HepG2 (cell line): ENCODE results near the gene KTN1. TPM values are rescaled to one million over a fixed set of nuclear protein-coding genes. Genes with fewer than 3 reads are reported as not detected.

Experiments
- ARID5B ChIP-seq: IDR thresholded peaks from 2 replicates; pipeline ENCODE4 v1.4.0; 2020; ENCODE audit warnings: mild to moderate bottlenecking, missing genetic modification reagents
- CCAR2 ChIP-seq: fragments of 200-400 bp; formaldehyde crosslinking; optimal IDR thresholded peaks from 2 replicates; pipeline ENCODE3; 2018; ENCODE audit warnings: low read depth, mild to moderate bottlenecking, low read length, moderate library complexity
- DPF2 ChIP-seq: sonication (generic); formaldehyde crosslinking; IDR thresholded peaks from 2 replicates; pipeline ENCODE4 v1.4.0; 2020; ENCODE audit warnings: mild to moderate bottlenecking, low read depth, missing genetic modification reagents, borderline replicate concordance
- FOXP1 ChIP-seq, 2 experiments: fragments of 450-650 bp in 1 of 2; IDR thresholded peaks; 2 replicates each; pipeline ENCODE4 v1.6.1; 2017 to 2018; ENCODE audit warnings: antibody characterized with exemption in 1 of 2
- HHEX ChIP-seq: IDR thresholded peaks from 2 replicates; pipeline ENCODE4 v1.6.1; 2016; ENCODE audit warnings: control low read depth
- HNRNPLL ChIP-seq: fragments of 200-400 bp; formaldehyde crosslinking; IDR thresholded peaks from 2 replicates; pipeline ENCODE4 v1.6.1; 2017; ENCODE audit warnings: mild to moderate bottlenecking, low read depth, low read length; ENCODE audit not compliant: poor library complexity, severe bottlenecking
- HNRNPUL1 ChIP-seq: fragments of 200-400 bp; formaldehyde crosslinking; IDR thresholded peaks from 2 replicates; pipeline ENCODE4 v1.6.1; 2017; ENCODE audit warnings: low read depth, mild to moderate bottlenecking, low read length, moderate library complexity
- KLF11 ChIP-seq: IDR thresholded peaks from 2 replicates; pipeline ENCODE4 v1.6.1; 2016; ENCODE audit warnings: missing compliant biosample characterization
- PAX8 ChIP-seq: sonication (generic); formaldehyde crosslinking; IDR thresholded peaks from 2 replicates; pipeline ENCODE4 v1.8.0; 2022; ENCODE audit warnings: mild to moderate bottlenecking, missing genetic modification reagents, borderline replicate concordance
- RXRB ChIP-seq: IDR thresholded peaks from 2 replicates; pipeline ENCODE4 v1.6.1; 2016; ENCODE audit warnings: borderline replicate concordance, missing genetic modification reagents, missing compliant biosample characterization
- SMAD3 ChIP-seq: sonication (generic); formaldehyde crosslinking; IDR thresholded peaks from 2 replicates; pipeline ENCODE4 v1.4.0; 2020; ENCODE audit warnings: missing genetic modification reagents
- ZNF12 ChIP-seq: sonication (generic); formaldehyde crosslinking; IDR thresholded peaks from 2 replicates; pipeline ENCODE4 v1.5.0; 2020; ENCODE audit warnings: missing genetic modification reagents
- ZNF225 ChIP-seq: sonication (generic); formaldehyde crosslinking; IDR thresholded peaks from 2 replicates; pipeline ENCODE4 v1.4.0; 2020; ENCODE audit warnings: mild to moderate bottlenecking, missing genetic modification reagents
- ZNF318 ChIP-seq: sonication (generic); formaldehyde crosslinking; IDR thresholded peaks from 2 replicates; pipeline ENCODE4 v1.4.0; 2020; ENCODE audit warnings: mild to moderate bottlenecking, missing genetic modification reagents
- ZNF512 ChIP-seq: sonication (generic); formaldehyde crosslinking; IDR thresholded peaks from 2 replicates; pipeline ENCODE4 v1.4.0; 2020; ENCODE audit warnings: mild to moderate bottlenecking, missing genetic modification reagents
- ZNF556 ChIP-seq: sonication (generic); formaldehyde crosslinking; IDR thresholded peaks from 2 replicates; pipeline ENCODE4 v1.4.0; 2020; ENCODE audit warnings: mild to moderate bottlenecking, missing genetic modification reagents, borderline replicate concordance
- ZSCAN21 ChIP-seq: sonication (generic); formaldehyde crosslinking; IDR thresholded peaks from 2 replicates; pipeline ENCODE4 v1.8.0; 2022; ENCODE audit warnings: mild to moderate bottlenecking, missing genetic modification reagents, moderate library complexity, borderline replicate concordance
- polyA plus RNA-seq, 8 experiments: library from polyadenylated mRNA; depleted of rRNA in 3 of 8; stranded (reverse) in 7 of 8; unstranded in 1 of 8; fragments of >200 nt; fragmentation: Illumina TruSeq in 4 of 8; extraction: Trizol in 4 of 8; gene quantifications; 2 replicates each; pipeline versions ENCODE4 v1.2.1 to v1.2.3, GENCODE V29; 2011 to 2016; ENCODE audit warnings: low read depth in 4 of 8, missing spikeins in 1 of 8, mixed read lengths in 1 of 8; ENCODE audit not compliant: insufficient read depth in 1 of 8
- total RNA-seq, 5 experiments: library from RNA; depleted of rRNA; stranded (reverse); fragments of >200 nt; fragmentation: Illumina TruSeq; extraction: Trizol; gene quantifications; 2 replicates each; pipeline ENCODE4 v1.2.3, GENCODE V29; 2016; ENCODE audit warnings: low read depth in 1 of 5

KTN1 gene
- total and polyA plus RNA-seq, 2 of the 13 experiments (the other 11 are each of a cell fraction or from before 2014, with no cell fraction given) = 60.6 to 169 TPM

DNA sequence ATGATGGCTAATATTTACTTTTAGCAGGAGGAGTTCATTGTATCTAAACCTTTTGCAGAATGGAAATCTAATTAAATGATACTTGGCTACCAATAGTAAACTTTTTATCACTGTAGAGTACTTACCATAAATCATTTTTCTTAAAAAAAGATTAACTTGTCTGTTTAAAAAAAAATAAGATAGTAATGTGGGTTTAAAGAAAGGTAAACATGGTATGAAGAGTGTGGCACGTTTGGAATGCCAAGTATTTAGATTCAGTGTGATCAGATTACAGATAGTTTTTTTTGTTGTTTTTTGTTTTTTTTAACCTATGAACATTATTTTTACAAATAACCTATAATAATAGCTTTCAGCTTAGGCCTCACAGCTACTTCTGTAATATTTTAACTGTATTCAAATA, 25.8 kb downstream of the KTN1 start (continued):
- TF ChIP-seq ZNF318 (CRISPR knock-in tag) = no peak
- TF ChIP-seq ARID5B (CRISPR knock-in tag) = peak; percentile 74
- no peak for TF ChIP-seq ZNF12
- no peak for TF ChIP-seq ZNF225 (CRISPR knock-in tag)
- TF ChIP-seq ZSCAN21 (CRISPR knock-in tag) = no peak
- no peak for TF ChIP-seq DPF2 (CRISPR knock-in tag)
- TF ChIP-seq ZNF556 = no peak
- TF ChIP-seq HNRNPLL = no peak
- no peak for TF ChIP-seq CCAR2
- no peak for TF ChIP-seq FOXP1 (IDR thresholded peaks at IDR 0.05)
- TF ChIP-seq FOXP1 (CRISPR knock-in tag; IDR thresholded peaks at IDR 0.05) = peak; percentile 35; the same call in 1 of the 2 replicates
- 0 out of 2 replicates have a peak, but pooled peaks have one; percentile 18 for TF ChIP-seq HNRNPUL1
- TF ChIP-seq RXRB (CRISPR knock-in tag) = peak; percentile 19; the same call in 1 of the 2 replicates
- no peak for TF ChIP-seq HHEX
- TF ChIP-seq PAX8 (CRISPR knock-in tag) = no peak
- no peak for TF ChIP-seq ZNF512 (CRISPR knock-in tag)
- no peak for TF ChIP-seq SMAD3
- no peak for TF ChIP-seq KLF11 (CRISPR knock-in tag)
